ENCODE data around the gene TBC1D5. TPM values are rescaled to one million over a fixed set of nuclear protein-coding genes. Genes with fewer than 3 reads are reported as not detected.

The TBC1D5 gene
- total RNA-seq, 1 experiment from 2014 or later = 26.1 TPM

DNA sequence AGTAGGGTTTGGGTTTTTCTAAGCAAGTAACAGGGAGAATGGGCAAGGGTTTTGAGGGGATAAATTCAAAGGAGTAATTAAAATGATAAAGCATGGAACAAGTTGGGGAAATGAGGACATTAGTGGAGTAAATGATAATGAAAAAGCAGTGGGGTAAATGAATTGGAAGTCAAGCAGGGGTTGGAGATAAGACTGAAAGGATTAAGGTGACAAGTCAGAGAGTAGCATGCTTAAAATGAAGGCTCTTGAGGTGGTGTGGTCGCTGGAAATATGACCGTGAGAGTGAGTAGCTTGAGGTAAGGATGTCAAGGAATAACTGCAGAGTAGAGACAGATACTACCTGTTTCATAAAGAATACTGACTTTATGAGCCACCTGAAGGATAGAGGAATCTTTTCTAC lies 408.5 kb downstream of the TBC1D5 start:
- peak; percentile 18; the same call in 1 of the 2 replicates for ATAC-seq
- H3K27me3 Mint-ChIP-seq (ENCODE audit: low read depth) = no peaks in the 10 kb centered on the region
- CTCF ChIA-PET = no interaction called here
- no peaks in the 10 kb centered on the region for H3K36me3 Mint-ChIP-seq
- no peak overlapping the region for H3K4me3 Mint-ChIP-seq
- H3K4me1 Mint-ChIP-seq = no peaks in the 10 kb centered on the region
- H3K27ac Mint-ChIP-seq = no peak overlapping the region
- TF ChIP-seq, protein P1, sequence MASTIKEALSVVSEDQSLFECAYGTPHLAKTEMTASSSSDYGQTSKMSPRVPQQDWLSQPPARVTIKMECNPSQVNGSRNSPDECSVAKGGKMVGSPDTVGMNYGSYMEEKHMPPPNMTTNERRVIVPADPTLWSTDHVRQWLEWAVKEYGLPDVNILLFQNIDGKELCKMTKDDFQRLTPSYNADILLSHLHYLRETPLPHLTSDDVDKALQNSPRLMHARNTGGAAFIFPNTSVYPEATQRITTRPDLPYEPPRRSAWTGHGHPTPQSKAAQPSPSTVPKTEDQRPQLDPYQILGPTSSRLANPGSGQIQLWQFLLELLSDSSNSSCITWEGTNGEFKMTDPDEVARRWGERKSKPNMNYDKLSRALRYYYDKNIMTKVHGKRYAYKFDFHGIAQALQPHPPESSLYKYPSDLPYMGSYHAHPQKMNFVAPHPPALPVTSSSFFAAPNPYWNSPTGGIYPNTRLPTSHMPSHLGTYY (CRISPR knock-in tag; IDR thresholded peaks at IDR 0.05) = no peak
- TF ChIP-seq, protein P2, sequence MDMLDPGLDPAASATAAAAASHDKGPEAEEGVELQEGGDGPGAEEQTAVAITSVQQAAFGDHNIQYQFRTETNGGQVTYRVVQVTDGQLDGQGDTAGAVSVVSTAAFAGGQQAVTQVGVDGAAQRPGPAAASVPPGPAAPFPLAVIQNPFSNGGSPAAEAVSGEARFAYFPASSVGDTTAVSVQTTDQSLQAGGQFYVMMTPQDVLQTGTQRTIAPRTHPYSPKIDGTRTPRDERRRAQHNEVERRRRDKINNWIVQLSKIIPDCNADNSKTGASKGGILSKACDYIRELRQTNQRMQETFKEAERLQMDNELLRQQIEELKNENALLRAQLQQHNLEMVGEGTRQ (CRISPR knock-in tag; IDR thresholded peaks at IDR 0.05) = no peak
- TF ChIP-seq FOXJ3 (CRISPR knock-in tag; IDR thresholded peaks at IDR 0.05; ENCODE audit: borderline replicate concordance) (no peak), HMGA2 (CRISPR knock-in tag; IDR thresholded peaks at IDR 0.05) (no peak), NR3C1 (CRISPR knock-in tag; conservative IDR thresholded peaks at IDR 0.05; ENCODE audit: low read depth) (no peak), ELF4 (CRISPR knock-in tag; IDR thresholded peaks at IDR 0.05; ENCODE audit: low read depth) (no peak), EMX1 (CRISPR knock-in tag; IDR thresholded peaks at IDR 0.05) (no peak)
- TF ChIP-seq, protein P3, sequence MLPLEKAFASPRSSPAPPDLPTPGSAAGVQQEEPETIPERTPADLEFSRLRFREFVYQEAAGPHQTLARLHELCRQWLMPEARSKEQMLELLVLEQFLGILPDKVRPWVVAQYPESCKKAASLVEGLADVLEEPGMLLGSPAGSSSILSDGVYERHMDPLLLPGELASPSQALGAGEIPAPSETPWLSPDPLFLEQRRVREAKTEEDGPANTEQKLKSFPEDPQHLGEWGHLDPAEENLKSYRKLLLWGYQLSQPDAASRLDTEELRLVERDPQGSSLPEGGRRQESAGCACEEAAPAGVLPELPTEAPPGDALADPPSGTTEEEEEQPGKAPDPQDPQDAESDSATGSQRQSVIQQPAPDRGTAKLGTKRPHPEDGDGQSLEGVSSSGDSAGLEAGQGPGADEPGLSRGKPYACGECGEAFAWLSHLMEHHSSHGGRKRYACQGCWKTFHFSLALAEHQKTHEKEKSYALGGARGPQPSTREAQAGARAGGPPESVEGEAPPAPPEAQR (CRISPR knock-in tag; IDR thresholded peaks at IDR 0.05) = no peak
- TF ChIP-seq, protein P4, sequence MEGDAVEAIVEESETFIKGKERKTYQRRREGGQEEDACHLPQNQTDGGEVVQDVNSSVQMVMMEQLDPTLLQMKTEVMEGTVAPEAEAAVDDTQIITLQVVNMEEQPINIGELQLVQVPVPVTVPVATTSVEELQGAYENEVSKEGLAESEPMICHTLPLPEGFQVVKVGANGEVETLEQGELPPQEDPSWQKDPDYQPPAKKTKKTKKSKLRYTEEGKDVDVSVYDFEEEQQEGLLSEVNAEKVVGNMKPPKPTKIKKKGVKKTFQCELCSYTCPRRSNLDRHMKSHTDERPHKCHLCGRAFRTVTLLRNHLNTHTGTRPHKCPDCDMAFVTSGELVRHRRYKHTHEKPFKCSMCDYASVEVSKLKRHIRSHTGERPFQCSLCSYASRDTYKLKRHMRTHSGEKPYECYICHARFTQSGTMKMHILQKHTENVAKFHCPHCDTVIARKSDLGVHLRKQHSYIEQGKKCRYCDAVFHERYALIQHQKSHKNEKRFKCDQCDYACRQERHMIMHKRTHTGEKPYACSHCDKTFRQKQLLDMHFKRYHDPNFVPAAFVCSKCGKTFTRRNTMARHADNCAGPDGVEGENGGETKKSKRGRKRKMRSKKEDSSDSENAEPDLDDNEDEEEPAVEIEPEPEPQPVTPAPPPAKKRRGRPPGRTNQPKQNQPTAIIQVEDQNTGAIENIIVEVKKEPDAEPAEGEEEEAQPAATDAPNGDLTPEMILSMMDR (IDR thresholded peaks at IDR 0.05) = no peak
- POLR2A ChIA-PET = no interaction called here
- DNase-seq (ENCODE audit: low spot score) = no peak
- no peaks in the 10 kb centered on the region for H3K9me3 Mint-ChIP-seq

DNA sequence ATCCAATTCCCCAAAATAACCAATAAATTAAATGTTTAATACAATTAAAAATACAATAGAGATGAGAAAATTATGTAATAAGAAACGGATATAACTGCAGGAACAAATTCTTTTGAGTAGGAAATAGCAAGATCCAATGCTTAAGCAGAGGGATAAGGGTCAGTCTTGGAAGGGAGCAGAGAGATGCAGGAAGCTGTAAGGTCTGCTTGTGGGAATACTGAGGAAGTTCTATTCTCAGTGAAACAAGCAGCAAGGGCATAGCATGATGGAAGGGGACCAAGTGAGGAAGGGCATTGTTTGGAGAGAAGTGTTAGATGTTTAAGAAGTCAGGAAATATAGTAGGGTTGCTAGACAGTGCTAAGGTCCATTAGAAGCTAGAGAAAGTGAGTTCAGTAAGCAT lies 409.0 kb downstream of the TBC1D5 start:
- H3K27ac Mint-ChIP-seq = no peak overlapping the region
- peak; percentile 65 for ATAC-seq
- POLR2A ChIA-PET = no interaction called here
- no peak overlapping the region for H3K4me3 Mint-ChIP-seq
- H3K9me3 Mint-ChIP-seq = no peaks in the 10 kb centered on the region
- H3K36me3 Mint-ChIP-seq = no peaks in the 10 kb centered on the region
- CTCF ChIA-PET = no interaction called here
- TF ChIP-seq, protein P5, sequence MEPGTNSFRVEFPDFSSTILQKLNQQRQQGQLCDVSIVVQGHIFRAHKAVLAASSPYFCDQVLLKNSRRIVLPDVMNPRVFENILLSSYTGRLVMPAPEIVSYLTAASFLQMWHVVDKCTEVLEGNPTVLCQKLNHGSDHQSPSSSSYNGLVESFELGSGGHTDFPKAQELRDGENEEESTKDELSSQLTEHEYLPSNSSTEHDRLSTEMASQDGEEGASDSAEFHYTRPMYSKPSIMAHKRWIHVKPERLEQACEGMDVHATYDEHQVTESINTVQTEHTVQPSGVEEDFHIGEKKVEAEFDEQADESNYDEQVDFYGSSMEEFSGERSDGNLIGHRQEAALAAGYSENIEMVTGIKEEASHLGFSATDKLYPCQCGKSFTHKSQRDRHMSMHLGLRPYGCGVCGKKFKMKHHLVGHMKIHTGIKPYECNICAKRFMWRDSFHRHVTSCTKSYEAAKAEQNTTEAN (CRISPR knock-in tag; IDR thresholded peaks at IDR 0.05) = no peak
- TF ChIP-seq GTF2I (CRISPR knock-in tag; conservative IDR thresholded peaks at IDR 0.05) (no peak), ZNF416 (CRISPR knock-in tag; IDR thresholded peaks at IDR 0.05) (no peak), CREB1 (CRISPR knock-in tag; IDR thresholded peaks at IDR 0.05) (no peak), NFYB (CRISPR knock-in tag; conservative IDR thresholded peaks at IDR 0.05; ENCODE audit: low read depth) (no peak), ELF4 (CRISPR knock-in tag; IDR thresholded peaks at IDR 0.05; ENCODE audit: low read depth) (no peak), HMGA2 (CRISPR knock-in tag; IDR thresholded peaks at IDR 0.05) (no peak), NR2C2 (CRISPR knock-in tag; IDR thresholded peaks at IDR 0.05) (no peak)
- TF ChIP-seq, protein P6, sequence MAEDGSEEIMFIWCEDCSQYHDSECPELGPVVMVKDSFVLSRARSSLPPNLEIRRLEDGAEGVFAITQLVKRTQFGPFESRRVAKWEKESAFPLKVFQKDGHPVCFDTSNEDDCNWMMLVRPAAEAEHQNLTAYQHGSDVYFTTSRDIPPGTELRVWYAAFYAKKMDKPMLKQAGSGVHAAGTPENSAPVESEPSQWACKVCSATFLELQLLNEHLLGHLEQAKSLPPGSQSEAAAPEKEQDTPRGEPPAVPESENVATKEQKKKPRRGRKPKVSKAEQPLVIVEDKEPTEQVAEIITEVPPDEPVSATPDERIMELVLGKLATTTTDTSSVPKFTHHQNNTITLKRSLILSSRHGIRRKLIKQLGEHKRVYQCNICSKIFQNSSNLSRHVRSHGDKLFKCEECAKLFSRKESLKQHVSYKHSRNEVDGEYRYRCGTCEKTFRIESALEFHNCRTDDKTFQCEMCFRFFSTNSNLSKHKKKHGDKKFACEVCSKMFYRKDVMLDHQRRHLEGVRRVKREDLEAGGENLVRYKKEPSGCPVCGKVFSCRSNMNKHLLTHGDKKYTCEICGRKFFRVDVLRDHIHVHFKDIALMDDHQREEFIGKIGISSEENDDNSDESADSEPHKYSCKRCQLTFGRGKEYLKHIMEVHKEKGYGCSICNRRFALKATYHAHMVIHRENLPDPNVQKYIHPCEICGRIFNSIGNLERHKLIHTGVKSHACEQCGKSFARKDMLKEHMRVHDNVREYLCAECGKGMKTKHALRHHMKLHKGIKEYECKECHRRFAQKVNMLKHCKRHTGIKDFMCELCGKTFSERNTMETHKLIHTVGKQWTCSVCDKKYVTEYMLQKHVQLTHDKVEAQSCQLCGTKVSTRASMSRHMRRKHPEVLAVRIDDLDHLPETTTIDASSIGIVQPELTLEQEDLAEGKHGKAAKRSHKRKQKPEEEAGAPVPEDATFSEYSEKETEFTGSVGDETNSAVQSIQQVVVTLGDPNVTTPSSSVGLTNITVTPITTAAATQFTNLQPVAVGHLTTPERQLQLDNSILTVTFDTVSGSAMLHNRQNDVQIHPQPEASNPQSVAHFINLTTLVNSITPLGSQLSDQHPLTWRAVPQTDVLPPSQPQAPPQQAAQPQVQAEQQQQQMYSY (CRISPR knock-in tag; IDR thresholded peaks at IDR 0.05) = no peak
- TF ChIP-seq, protein P7, sequence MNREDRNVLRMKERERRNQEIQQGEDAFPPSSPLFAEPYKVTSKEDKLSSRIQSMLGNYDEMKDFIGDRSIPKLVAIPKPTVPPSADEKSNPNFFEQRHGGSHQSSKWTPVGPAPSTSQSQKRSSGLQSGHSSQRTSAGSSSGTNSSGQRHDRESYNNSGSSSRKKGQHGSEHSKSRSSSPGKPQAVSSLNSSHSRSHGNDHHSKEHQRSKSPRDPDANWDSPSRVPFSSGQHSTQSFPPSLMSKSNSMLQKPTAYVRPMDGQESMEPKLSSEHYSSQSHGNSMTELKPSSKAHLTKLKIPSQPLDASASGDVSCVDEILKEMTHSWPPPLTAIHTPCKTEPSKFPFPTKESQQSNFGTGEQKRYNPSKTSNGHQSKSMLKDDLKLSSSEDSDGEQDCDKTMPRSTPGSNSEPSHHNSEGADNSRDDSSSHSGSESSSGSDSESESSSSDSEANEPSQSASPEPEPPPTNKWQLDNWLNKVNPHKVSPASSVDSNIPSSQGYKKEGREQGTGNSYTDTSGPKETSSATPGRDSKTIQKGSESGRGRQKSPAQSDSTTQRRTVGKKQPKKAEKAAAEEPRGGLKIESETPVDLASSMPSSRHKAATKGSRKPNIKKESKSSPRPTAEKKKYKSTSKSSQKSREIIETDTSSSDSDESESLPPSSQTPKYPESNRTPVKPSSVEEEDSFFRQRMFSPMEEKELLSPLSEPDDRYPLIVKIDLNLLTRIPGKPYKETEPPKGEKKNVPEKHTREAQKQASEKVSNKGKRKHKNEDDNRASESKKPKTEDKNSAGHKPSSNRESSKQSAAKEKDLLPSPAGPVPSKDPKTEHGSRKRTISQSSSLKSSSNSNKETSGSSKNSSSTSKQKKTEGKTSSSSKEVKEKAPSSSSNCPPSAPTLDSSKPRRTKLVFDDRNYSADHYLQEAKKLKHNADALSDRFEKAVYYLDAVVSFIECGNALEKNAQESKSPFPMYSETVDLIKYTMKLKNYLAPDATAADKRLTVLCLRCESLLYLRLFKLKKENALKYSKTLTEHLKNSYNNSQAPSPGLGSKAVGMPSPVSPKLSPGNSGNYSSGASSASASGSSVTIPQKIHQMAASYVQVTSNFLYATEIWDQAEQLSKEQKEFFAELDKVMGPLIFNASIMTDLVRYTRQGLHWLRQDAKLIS (CRISPR knock-in tag; IDR thresholded peaks at IDR 0.05; ENCODE audit: borderline replicate concordance) = no peak
- TF ChIP-seq, protein P8, sequence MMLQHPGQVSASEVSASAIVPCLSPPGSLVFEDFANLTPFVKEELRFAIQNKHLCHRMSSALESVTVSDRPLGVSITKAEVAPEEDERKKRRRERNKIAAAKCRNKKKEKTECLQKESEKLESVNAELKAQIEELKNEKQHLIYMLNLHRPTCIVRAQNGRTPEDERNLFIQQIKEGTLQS (CRISPR knock-in tag; conservative IDR thresholded peaks at IDR 0.05) = no peak
- no peaks in the 10 kb centered on the region for H3K4me1 Mint-ChIP-seq
- DNase-seq (ENCODE audit: low spot score) = no peak
- no peaks in the 10 kb centered on the region for H3K27me3 Mint-ChIP-seq (ENCODE audit: low read depth)

Data from WTC11 (cell line).